GM23338 (cell line): ENCODE measurements around the gene NUCKS1.

ENCODE experiments used
- CREB1 ChIP-seq: fragments of 250-450 bp; sonication (Bioruptor Pico); IDR thresholded peaks from 2 replicates; pipeline ENCODE4 v1.5.0; 2020; ENCODE audit warnings: low read depth, mild to moderate bottlenecking, moderate library complexity
- EZH2 ChIP-seq: fragments of 200-600 bp; sonication (generic); IDR thresholded peaks from one replicate; pipeline ENCODE4 v1.8.0; 2017; ENCODE audit warnings: antibody characterized with exemption, mild to moderate bottlenecking, low read depth; ENCODE audit not compliant: unreplicated experiment
- EZH2phosphoT487 ChIP-seq: fragments of 200-600 bp; sonication (generic); IDR thresholded peaks from one replicate; pipeline ENCODE4 v1.8.1; 2018; ENCODE audit warnings: antibody characterized with exemption; ENCODE audit not compliant: unreplicated experiment
- JUNB ChIP-seq: IDR thresholded peaks from one replicate; pipeline ENCODE4 v1.6.1; 2016; ENCODE audit warnings: antibody characterized with exemption; ENCODE audit not compliant: unreplicated experiment
- POLR2AphosphoS5 ChIP-seq: IDR thresholded peaks from 2 replicates; pipeline ENCODE4 v1.6.1; 2016; ENCODE audit warnings: antibody characterized with exemption, low read depth
- ZNF331 ChIP-seq: fragments of 250-450 bp; sonication (Bioruptor Pico); IDR thresholded peaks from 2 replicates; pipeline ENCODE4 v1.5.0; 2020; ENCODE audit warnings: low read depth, mild to moderate bottlenecking, moderate library complexity
- TF ChIP-seq, protein P1 (sequence below), 2 experiments: fragments of 200-600 bp in 1 of 2; sonication (generic) in 1 of 2; conservative IDR thresholded peaks; 2 replicates each; pipeline versions ENCODE4 v1.5.1 to v1.6.1; 2016 to 2017; ENCODE audit warnings: antibody characterized with exemption in 2 of 2, low read depth in 2 of 2, mild to moderate bottlenecking in 2 of 2, moderate library complexity in 1 of 2

GRCh38 chr1:205792961-205793673, 43.1 kb upstream of the NUCKS1 start:
- TF ChIP-seq EZH2phosphoT487 (no peak), CREB1 (no peak), ZNF331 (CRISPR knock-in tag) (no peak), EZH2 (no peak), JUNB (no peak), POLR2AphosphoS5 (no peak)
- TF ChIP-seq, protein P1, sequence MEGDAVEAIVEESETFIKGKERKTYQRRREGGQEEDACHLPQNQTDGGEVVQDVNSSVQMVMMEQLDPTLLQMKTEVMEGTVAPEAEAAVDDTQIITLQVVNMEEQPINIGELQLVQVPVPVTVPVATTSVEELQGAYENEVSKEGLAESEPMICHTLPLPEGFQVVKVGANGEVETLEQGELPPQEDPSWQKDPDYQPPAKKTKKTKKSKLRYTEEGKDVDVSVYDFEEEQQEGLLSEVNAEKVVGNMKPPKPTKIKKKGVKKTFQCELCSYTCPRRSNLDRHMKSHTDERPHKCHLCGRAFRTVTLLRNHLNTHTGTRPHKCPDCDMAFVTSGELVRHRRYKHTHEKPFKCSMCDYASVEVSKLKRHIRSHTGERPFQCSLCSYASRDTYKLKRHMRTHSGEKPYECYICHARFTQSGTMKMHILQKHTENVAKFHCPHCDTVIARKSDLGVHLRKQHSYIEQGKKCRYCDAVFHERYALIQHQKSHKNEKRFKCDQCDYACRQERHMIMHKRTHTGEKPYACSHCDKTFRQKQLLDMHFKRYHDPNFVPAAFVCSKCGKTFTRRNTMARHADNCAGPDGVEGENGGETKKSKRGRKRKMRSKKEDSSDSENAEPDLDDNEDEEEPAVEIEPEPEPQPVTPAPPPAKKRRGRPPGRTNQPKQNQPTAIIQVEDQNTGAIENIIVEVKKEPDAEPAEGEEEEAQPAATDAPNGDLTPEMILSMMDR (conservative IDR thresholded peaks at IDR 0.05; ENCODE audit: low read depth in 2 of 2): no peak
